Transverse colon (tissue), 4 donors: Measurements from ENCODE around the gene SNX18. TPM values are rescaled to one million over a fixed set of nuclear protein-coding genes. Genes with fewer than 3 reads are reported as not detected.
"Not testable (repeated sequence)": the region's sequence is repeated elsewhere in the genome, so short reads cannot be mapped to it uniquely, and the experiment has no call there.

Experiments used
- DNase-seq: peaks from one replicate; pipeline ENCODE4 v3.0.0-alpha.2; 2019
- H3K27ac ChIP-seq, 4 donors: fragments of 200-600 bp; sonication (generic); 2 replicates each; pipeline ENCODE4 v1.5.1; 2016 to 2018; ENCODE audit warnings: inconsistent platforms in 4 of 4
- H3K27me3 ChIP-seq: fragments of 200-600 bp; sonication (generic); 2 replicates; pipeline ENCODE4 v1.5.1; 2017; ENCODE audit warnings: inconsistent platforms
- H3K36me3 ChIP-seq, 4 donors: fragments of 200-600 bp; sonication (generic); 2 replicates each; pipeline ENCODE4 v1.5.1; 2017 to 2019; ENCODE audit warnings: inconsistent platforms in 4 of 4
- H3K4me1 ChIP-seq, 4 donors: fragments of 200-600 bp; sonication (generic); 2 replicates each; pipeline ENCODE4 v1.5.1; 2017 to 2020; ENCODE audit warnings: inconsistent platforms in 4 of 4
- H3K4me3 ChIP-seq, 4 donors: fragments of 200-600 bp; sonication (generic); 1 replicate in 1 of 4; 2 replicates in 3 of 4; pipeline versions ENCODE4 v1.5.1 to v1.6.1; 2017 to 2019; ENCODE audit warnings: inconsistent platforms in 4 of 4
- H3K9me3 ChIP-seq, 2 donors: fragments of 200-600 bp; sonication (generic); 2 replicates each; pipeline ENCODE4 v1.5.1; 2017 to 2019; ENCODE audit warnings: inconsistent platforms in 2 of 2
- EP300 ChIP-seq: sonication (generic); formaldehyde crosslinking; IDR thresholded peaks from one replicate; pipeline ENCODE4 v1.6.1; 2017; ENCODE audit warnings: antibody characterized with exemption, low read depth
- POLR2A ChIP-seq: fragments of 450-650 bp; IDR thresholded peaks from one replicate; pipeline ENCODE4 v1.6.1; 2016; ENCODE audit warnings: antibody characterized with exemption, mild to moderate bottlenecking, moderate library complexity
- POLR2AphosphoS5 ChIP-seq, 3 donors: sonication (generic); formaldehyde crosslinking; IDR thresholded peaks; one replicate each; pipeline ENCODE4 v1.6.1; 2016; ENCODE audit warnings: antibody characterized with exemption in 3 of 3
- WGBS, 2 donors: methylation state at CpG; one replicate each; pipeline ENCODE4 v1.1.5; 2018; ENCODE audit warnings: low coverage in 1 of 2; 5-methylcytosine and 5-hydroxymethylcytosine counted together
- in situ Hi-C, 4 donors: fragments of 200-750 bp; cut with MboI; loops; one replicate each; pipeline versions ENCODE4 v1.15.0 to v1.15.1; 2017; ENCODE audit warnings: low sequenced_read_pairs in 3 of 4, low pct_ligation_motif_present in 1 of 4, low pct_unique_long_range_greater_than_20kb in 1 of 4
- intact Hi-C: fragments of 100-400 bp; cut with DNase I; formaldehyde crosslinking; loops from one replicate; pipeline ENCODE4 v1.15.1; 2023; ENCODE audit warnings: low total_unique reads
- total RNA-seq, 4 donors: library from RNA; depleted of rRNA; stranded (reverse); fragments of >200 nt; gene quantifications; one replicate each; pipeline ENCODE4 v1.1.0, GENCODE V29; 2016
- TF ChIP-seq, protein P1 (sequence below), 5 experiments: fragments of 200-600 bp in 3 of 5; fragments of 450-650 bp in 2 of 5; sonication (generic) in 3 of 5; IDR thresholded peaks; 1 replicate in 2 of 5; 2 replicates in 3 of 5; pipeline ENCODE4 v1.5.1; 2016 to 2017; ENCODE audit warnings: antibody characterized with exemption in 5 of 5, inconsistent platforms in 3 of 5, mild to moderate bottlenecking in 2 of 5, moderate library complexity in 1 of 5

The SNX18 gene
- total RNA-seq, 4 donors from 2014 or later = 18.0 to 35.4 (median 20.0) TPM

GRCh38 chr5:54484219-54484894 is 33.2 kb upstream of the SNX18 start:
- H3K9me3 ChIP-seq = no peaks in the 10 kb centered on the region
- intact Hi-C loops = no loop called here
- H3K27me3 ChIP-seq = no peaks in the 10 kb centered on the region
- no peak for DNase-seq
- no peak overlapping the region for H3K27ac ChIP-seq
- whole genome bisulfite sequencing, 2 donors = 81 to 94% methylated on average over 5 of the region's 5 CpGs
- H3K4me1 ChIP-seq = no peaks in the 10 kb centered on the region
- TF ChIP-seq, protein P1, sequence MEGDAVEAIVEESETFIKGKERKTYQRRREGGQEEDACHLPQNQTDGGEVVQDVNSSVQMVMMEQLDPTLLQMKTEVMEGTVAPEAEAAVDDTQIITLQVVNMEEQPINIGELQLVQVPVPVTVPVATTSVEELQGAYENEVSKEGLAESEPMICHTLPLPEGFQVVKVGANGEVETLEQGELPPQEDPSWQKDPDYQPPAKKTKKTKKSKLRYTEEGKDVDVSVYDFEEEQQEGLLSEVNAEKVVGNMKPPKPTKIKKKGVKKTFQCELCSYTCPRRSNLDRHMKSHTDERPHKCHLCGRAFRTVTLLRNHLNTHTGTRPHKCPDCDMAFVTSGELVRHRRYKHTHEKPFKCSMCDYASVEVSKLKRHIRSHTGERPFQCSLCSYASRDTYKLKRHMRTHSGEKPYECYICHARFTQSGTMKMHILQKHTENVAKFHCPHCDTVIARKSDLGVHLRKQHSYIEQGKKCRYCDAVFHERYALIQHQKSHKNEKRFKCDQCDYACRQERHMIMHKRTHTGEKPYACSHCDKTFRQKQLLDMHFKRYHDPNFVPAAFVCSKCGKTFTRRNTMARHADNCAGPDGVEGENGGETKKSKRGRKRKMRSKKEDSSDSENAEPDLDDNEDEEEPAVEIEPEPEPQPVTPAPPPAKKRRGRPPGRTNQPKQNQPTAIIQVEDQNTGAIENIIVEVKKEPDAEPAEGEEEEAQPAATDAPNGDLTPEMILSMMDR (IDR thresholded peaks at IDR 0.05) = no peak
- TF ChIP-seq POLR2AphosphoS5 (IDR thresholded peaks at IDR 0.05) = no peak
- TF ChIP-seq EP300 = no peak
- TF ChIP-seq POLR2A = no peak
- H3K4me3 ChIP-seq = no peak overlapping the region
- in situ Hi-C loops = no loop called here
- H3K36me3 ChIP-seq = no peaks in the 10 kb centered on the region

- H3K27ac ChIP-seq, H3K4me1 ChIP-seq, H3K27me3 ChIP-seq, intact Hi-C loops, in situ Hi-C loops, DNase-seq, H3K9me3 ChIP-seq, H3K36me3 ChIP-seq, H3K4me3 ChIP-seq: not testable (repeated sequence)
Measured at GRCh38 chr5:54485659-54486058, 31.9 kb upstream of the SNX18 start.

GRCh38 chr5:54489648-54489979 is 27.9 kb upstream of the SNX18 start:
- H3K4me1 ChIP-seq, H3K27ac ChIP-seq, H3K9me3 ChIP-seq, H3K4me3 ChIP-seq, H3K27me3 ChIP-seq, in situ Hi-C loops, H3K36me3 ChIP-seq, DNase-seq, intact Hi-C loops: not testable (repeated sequence)
- 14 to 29% methylated on average over 2 of the region's 2 CpGs for WGBS, 2 donors

DNA sequence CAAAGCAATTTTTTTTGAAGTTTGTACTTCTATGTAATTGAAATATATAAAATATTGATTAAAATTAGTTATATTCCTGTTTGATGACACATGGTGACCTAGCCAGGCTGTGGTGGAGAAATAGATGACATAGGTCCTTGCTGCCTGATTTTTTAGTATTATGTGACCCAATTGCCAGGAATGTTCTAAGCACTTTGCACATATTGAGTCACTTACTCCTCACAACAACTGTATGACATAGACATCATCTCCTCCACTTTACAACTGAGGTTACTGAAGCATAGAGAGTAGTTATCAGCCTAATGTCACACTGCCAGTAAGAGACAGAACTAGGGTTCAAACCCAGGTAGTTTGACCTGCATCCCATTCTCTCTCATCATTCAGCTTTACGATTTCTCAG is 26.2 kb upstream of the SNX18 start:
- no peak for DNase-seq
- in situ Hi-C loops = no loop called here
- H3K9me3 ChIP-seq = no peaks in the 10 kb centered on the region
- H3K4me3 ChIP-seq = no peak overlapping the region
- no peak for TF ChIP-seq POLR2AphosphoS5 (IDR thresholded peaks at IDR 0.05)
- TF ChIP-seq EP300 = no peak
- TF ChIP-seq, protein P1 (IDR thresholded peaks at IDR 0.05) = no peak
- no peak for TF ChIP-seq POLR2A
- no peaks in the 10 kb centered on the region for H3K36me3 ChIP-seq
- H3K27me3 ChIP-seq = no peaks in the 10 kb centered on the region
- no peak overlapping the region for H3K27ac ChIP-seq
- intact Hi-C loops = loop anchor here (10.0 kb wide), 1 partner anchor 77 kb away; no protein-coding TSS in a partner anchor
- WGBS, 2 donors = 75% methylated on average over 1 of the region's 1 CpG; no CpG with 5 or more reads in 1 of the 2 donors
- no peaks in the 10 kb centered on the region for H3K4me1 ChIP-seq

- intact Hi-C loops = loop anchor here (10.0 kb wide), 1 partner anchor 77 kb away; no protein-coding TSS in a partner anchor
- no peaks in the 10 kb centered on the region for H3K9me3 ChIP-seq
- H3K36me3 ChIP-seq = no peaks in the 10 kb centered on the region
- no peak overlapping the region for H3K27ac ChIP-seq
- DNase-seq = no peak
- H3K27me3 ChIP-seq = no peaks in the 10 kb centered on the region
- no peaks in the 10 kb centered on the region for H3K4me1 ChIP-seq
- TF ChIP-seq, protein P1 (IDR thresholded peaks at IDR 0.05) = no peak
- TF ChIP-seq EP300 (no peak), POLR2AphosphoS5 (IDR thresholded peaks at IDR 0.05) (no peak), POLR2A (no peak)
- in situ Hi-C loops = no loop called here
- WGBS, 2 donors = 41% methylated on average over 2 of the region's 2 CpGs; no CpG with 5 or more reads in 1 of the 2 donors
- H3K4me3 ChIP-seq = no peak overlapping the region
Measured at GRCh38 chr5:54492178-54492577, 25.4 kb upstream of the SNX18 start.
